GM12865 (cell line): Measurements from ENCODE around the gene BABAM2.

Experiments used
- DNase-seq: peaks from one replicate; pipeline ENCODE4 v3.0.0; 2010; ENCODE audit warnings: low read depth
- H3K4me3 ChIP-seq: 2 replicates; pipeline ENCODE4 v1.5.1; 2011; ENCODE audit warnings: mild to moderate bottlenecking, low read depth, low read length, control low read depth
- TF ChIP-seq, protein P1 (sequence below): IDR thresholded peaks from 2 replicates; pipeline ENCODE4 v1.5.1; 2011; ENCODE audit warnings: low read length, control low read depth, low read depth, inconsistent platforms; ENCODE audit not compliant: insufficient read depth; ENCODE audit errors: missing control alignments

Gene BABAM2

DNA sequence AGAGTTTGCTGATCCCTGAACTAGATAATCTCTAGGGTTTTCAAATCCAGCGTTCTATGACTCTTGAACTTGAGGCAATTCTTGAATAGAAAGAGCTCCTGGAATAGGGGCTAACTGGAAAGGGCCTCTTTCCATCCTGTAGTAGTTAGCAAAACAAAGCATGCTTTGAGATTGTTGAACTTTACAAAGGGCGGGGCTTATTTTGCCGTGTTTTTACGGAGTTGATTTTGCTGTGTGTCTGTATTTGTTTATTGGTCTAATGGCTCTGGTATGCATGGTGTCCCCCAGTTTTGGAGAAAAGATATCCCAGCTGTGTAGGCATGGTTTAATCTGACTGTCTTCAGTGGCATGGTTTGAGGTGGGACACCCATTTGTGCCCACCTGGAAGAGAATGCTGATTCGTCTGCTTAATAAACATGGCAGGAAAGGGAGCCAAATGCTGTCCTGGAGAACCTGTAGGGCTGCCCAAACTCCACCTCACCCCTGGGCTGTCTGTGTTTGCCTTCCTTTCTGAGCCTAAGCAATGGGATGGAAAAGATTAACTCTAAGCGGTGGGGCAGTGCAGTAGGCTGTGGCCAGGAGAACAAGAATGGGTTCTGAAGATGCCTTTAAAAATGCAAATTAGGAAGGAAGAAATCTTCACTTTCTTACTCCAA lies 428.1 kb downstream of the BABAM2 start:
- H3K4me3 ChIP-seq: no peak overlapping the region

DNA sequence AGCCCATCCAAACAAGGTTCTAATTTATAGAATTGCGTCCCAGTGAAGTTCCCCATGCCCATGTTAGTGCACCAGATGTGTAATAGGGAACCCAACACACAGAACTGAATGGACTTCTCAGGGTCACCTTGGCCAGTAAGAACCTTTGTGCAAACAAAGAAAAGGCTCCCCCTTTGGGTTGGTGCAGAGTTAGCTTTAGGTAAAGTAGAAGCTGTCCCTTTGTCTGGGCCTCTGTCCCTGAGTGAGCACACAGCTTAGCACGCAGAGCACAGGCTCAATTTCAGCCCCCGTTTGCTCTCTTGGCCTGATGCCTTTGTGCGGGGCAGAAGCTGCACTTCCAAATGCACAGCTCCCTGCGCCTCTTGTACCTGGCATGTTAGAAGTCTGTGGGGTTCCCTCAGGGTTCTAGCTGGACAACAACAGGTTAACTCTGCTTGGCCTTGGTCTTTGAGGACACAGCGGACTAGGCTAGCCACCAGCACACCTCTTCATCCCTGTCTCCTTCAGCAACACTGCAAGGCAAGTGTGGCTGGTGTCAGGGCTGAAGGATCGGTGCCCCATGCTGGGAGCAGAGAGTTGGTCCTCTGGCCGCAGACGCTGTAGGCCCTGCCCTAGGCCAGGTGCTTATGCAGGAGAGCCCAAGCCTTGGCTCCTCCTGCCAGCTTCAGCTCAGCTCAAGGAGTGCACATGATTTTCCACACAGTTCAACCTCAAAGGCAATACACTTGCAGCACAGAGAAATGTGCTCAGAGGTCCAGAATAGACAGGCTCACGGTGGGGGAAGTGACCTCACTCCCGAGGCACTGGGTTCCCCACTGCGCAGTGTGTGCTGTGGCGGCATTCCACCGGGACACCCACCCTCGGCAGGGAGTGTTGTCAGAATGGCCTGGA lies 428.8 kb downstream of the BABAM2 start:
- TF ChIP-seq, protein P1, sequence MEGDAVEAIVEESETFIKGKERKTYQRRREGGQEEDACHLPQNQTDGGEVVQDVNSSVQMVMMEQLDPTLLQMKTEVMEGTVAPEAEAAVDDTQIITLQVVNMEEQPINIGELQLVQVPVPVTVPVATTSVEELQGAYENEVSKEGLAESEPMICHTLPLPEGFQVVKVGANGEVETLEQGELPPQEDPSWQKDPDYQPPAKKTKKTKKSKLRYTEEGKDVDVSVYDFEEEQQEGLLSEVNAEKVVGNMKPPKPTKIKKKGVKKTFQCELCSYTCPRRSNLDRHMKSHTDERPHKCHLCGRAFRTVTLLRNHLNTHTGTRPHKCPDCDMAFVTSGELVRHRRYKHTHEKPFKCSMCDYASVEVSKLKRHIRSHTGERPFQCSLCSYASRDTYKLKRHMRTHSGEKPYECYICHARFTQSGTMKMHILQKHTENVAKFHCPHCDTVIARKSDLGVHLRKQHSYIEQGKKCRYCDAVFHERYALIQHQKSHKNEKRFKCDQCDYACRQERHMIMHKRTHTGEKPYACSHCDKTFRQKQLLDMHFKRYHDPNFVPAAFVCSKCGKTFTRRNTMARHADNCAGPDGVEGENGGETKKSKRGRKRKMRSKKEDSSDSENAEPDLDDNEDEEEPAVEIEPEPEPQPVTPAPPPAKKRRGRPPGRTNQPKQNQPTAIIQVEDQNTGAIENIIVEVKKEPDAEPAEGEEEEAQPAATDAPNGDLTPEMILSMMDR: no peak

More for the DNA sequence above, 428.1 kb downstream of the BABAM2 start:
- no peak for DNase-seq
- TF ChIP-seq, protein P1: no peak

DNA sequence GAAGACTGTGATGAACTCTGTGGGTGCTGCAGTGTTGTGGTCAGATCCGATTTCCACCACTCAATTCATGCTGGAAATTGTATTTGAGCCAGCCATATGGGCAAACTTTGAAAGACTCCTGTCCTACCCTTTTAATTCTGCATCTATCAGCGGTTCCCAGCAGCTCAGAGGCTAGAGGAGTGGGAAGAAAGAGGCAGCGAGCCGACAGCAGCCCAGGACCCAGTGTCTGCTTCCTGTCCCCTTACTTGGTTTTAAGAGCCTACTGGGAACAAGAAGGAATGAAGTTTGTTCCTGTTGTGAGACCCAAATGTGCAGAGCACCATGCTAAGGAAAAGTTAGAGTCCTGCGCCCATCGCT lies 429.5 kb downstream of the BABAM2 start:
- no peak for DNase-seq
- TF ChIP-seq, protein P1: no peak
- H3K4me3 ChIP-seq: no peak overlapping the region

More for the DNA sequence above, 428.8 kb downstream of the BABAM2 start:
- H3K4me3 ChIP-seq: no peak overlapping the region
- DNase-seq: no peak

DNA sequence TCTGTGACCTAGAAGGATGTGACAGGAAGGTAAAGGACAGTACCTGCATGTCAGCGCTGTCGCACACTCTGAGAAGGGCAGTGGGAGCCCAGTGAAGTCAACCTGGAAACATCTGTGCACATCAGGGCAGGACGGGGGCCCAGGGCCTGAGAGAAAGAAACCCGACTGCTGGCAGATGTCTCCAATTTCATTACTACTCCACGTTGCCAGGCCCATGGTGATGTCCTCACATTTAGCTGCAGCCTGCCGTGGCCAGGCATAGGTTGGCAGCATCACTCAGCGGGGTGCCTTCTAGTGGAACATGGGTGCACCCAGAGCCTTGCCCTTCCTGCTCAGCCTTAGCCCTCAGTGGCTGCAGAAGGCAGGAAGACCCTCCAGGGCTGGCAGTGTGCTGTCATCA lies 429.8 kb downstream of the BABAM2 start:
- TF ChIP-seq, protein P1: no peak
- no peak overlapping the region for H3K4me3 ChIP-seq
- DNase-seq: no peak

DNA sequence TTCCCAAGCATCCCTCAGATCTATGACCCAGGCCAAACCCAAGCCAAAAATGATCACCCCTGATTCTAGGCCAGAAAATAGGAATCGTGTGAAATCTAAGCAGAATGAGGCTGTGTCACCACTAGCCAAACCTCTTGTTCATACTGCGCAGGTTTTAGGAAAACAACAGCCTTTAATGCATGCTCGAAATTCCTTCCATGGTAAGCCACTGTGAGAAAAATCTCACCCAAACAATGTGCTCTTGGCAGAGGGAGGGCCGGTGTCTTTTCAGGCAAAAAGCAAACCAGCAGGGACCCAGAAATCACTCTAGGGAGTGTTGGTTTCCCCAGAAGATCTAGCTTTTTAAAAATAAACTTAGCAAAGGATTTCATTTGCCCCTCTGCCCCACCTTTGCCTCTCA lies 430.9 kb downstream of the BABAM2 start:
- DNase-seq: no peak
- no peak overlapping the region for H3K4me3 ChIP-seq
- TF ChIP-seq, protein P1: no peak

DNA sequence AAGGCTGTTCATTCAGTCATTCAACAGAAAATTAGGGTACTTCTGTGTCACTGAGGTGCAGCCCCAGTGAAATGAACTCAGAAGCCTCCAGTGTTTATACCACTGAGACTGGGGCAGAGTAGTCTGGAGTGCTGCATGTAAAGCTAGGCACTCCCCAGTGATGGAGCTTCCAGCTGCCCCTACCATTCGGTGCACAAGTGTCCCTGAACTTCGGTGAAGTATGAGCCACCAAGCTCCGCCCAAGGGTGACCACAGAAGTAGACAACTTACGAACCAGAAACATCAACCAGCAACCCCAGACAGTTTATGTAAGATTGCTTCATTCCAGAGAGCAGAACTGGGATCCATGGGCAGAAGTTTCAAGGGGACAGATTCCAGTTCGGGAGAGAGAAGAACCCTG lies 431.5 kb downstream of the BABAM2 start:
- TF ChIP-seq, protein P1: no peak
- no peak overlapping the region for H3K4me3 ChIP-seq
- DNase-seq: no peak
